HepG2 (cell line): ENCODE results near the gene CITED4.

Source experiments
- EP300 ChIP-seq, 3 experiments: sonication (generic) in 1 of 3; formaldehyde crosslinking in 1 of 3; IDR thresholded peaks; 2 replicates each; pipeline versions ENCODE4 v1.5.1 to v1.6.1; 2011 to 2020; ENCODE audit warnings: low read depth in 2 of 3, low read length in 2 of 3, borderline replicate concordance in 1 of 3, improper control_type of control experiment in 1 of 3, mild to moderate bottlenecking in 1 of 3, missing genetic modification reagents in 1 of 3, moderate library complexity in 1 of 3
- HIVEP1 ChIP-seq: sonication (generic); formaldehyde crosslinking; IDR thresholded peaks from 2 replicates; pipeline ENCODE4 v1.4.0; 2020; ENCODE audit warnings: mild to moderate bottlenecking, missing genetic modification reagents
- HNRNPUL1 ChIP-seq: fragments of 200-400 bp; formaldehyde crosslinking; IDR thresholded peaks from 2 replicates; pipeline ENCODE4 v1.6.1; 2017; ENCODE audit warnings: low read depth, mild to moderate bottlenecking, low read length, moderate library complexity
- ISX ChIP-seq: sonication (generic); formaldehyde crosslinking; conservative IDR thresholded peaks from 2 replicates; pipeline ENCODE4 v1.5.0; 2020; ENCODE audit warnings: missing genetic modification reagents
- MIXL1 ChIP-seq: IDR thresholded peaks from 2 replicates; pipeline ENCODE4 v1.6.1; 2016
- POLR2A ChIP-seq, 2 experiments: IDR thresholded peaks; 2 replicates each; pipeline ENCODE4 v1.6.1; 2011; ENCODE audit warnings: low read depth in 2 of 2, low read length in 2 of 2, mild to moderate bottlenecking in 1 of 2, moderate library complexity in 1 of 2; ENCODE audit not compliant: insufficient read depth in 1 of 2
- RAD51 ChIP-seq: fragments of 450-650 bp; IDR thresholded peaks from 2 replicates; pipeline ENCODE4 v1.6.1; 2016; ENCODE audit warnings: borderline replicate concordance
- SP140L ChIP-seq: sonication (generic); formaldehyde crosslinking; IDR thresholded peaks from 2 replicates; pipeline ENCODE4 v1.4.0; 2020; ENCODE audit warnings: missing genetic modification reagents, borderline replicate concordance
- ZNF10 ChIP-seq: sonication (generic); formaldehyde crosslinking; IDR thresholded peaks from 2 replicates; pipeline ENCODE4 v1.4.0; 2020; ENCODE audit warnings: mild to moderate bottlenecking, low read depth, missing genetic modification reagents, borderline replicate concordance
- TF ChIP-seq, protein P1 (sequence below): IDR thresholded peaks from 2 replicates; pipeline ENCODE4 v1.4.0; 2020; ENCODE audit warnings: mild to moderate bottlenecking, missing genetic modification reagents
- TF ChIP-seq, protein P2 (sequence below): sonication (generic); formaldehyde crosslinking; IDR thresholded peaks from 2 replicates; pipeline ENCODE4 v1.4.0; 2020; ENCODE audit warnings: missing genetic modification reagents
- TF ChIP-seq, protein P3 (sequence below): sonication (generic); formaldehyde crosslinking; IDR thresholded peaks from 2 replicates; pipeline ENCODE4 v1.4.0; 2020; ENCODE audit warnings: missing genetic modification reagents, mild to moderate bottlenecking, borderline replicate concordance
- TF ChIP-seq, protein P4 (sequence below): sonication (generic); formaldehyde crosslinking; IDR thresholded peaks from 2 replicates; pipeline ENCODE4 v1.4.0; 2020; ENCODE audit warnings: missing genetic modification reagents

DNA sequence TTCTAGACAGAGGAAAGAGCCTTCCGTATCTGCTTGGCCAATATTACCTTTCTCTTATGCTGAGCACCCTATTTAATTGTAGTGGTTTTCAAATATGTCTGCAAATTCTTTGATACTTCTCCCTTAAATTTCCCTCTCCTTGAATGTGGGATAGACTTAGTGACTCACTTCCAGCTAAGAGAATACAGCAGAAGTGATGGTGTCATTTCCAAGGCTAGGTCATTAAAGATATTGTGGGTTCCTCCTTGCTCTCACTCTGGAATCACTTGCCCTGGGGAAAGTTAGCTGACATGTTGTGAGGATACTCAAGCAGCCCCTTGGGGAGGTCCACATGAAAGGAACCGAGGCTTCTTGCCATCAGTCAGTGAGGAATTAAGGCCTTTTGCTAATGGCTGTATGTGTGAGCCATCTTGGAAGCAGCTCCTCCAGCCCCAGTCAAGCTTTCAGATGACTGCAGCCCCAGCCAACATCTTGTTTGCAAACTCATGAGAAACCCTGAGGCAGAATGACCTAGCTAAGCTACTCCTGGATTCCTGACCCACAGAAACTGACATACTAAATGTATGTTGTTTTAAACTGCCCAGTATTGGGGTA is 8.1 kb upstream of the CITED4 start:
- no peak for TF ChIP-seq MIXL1 (CRISPR knock-in tag)
- TF ChIP-seq, protein P1, sequence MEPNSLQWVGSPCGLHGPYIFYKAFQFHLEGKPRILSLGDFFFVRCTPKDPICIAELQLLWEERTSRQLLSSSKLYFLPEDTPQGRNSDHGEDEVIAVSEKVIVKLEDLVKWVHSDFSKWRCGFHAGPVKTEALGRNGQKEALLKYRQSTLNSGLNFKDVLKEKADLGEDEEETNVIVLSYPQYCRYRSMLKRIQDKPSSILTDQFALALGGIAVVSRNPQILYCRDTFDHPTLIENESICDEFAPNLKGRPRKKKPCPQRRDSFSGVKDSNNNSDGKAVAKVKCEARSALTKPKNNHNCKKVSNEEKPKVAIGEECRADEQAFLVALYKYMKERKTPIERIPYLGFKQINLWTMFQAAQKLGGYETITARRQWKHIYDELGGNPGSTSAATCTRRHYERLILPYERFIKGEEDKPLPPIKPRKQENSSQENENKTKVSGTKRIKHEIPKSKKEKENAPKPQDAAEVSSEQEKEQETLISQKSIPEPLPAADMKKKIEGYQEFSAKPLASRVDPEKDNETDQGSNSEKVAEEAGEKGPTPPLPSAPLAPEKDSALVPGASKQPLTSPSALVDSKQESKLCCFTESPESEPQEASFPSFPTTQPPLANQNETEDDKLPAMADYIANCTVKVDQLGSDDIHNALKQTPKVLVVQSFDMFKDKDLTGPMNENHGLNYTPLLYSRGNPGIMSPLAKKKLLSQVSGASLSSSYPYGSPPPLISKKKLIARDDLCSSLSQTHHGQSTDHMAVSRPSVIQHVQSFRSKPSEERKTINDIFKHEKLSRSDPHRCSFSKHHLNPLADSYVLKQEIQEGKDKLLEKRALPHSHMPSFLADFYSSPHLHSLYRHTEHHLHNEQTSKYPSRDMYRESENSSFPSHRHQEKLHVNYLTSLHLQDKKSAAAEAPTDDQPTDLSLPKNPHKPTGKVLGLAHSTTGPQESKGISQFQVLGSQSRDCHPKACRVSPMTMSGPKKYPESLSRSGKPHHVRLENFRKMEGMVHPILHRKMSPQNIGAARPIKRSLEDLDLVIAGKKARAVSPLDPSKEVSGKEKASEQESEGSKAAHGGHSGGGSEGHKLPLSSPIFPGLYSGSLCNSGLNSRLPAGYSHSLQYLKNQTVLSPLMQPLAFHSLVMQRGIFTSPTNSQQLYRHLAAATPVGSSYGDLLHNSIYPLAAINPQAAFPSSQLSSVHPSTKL (CRISPR knock-in tag): no peak
- TF ChIP-seq EP300 (IDR thresholded peaks at IDR 0.05; ENCODE audit: low read depth in 2 of 2, low read length in 2 of 2): no peak
- TF ChIP-seq EP300 (CRISPR knock-in tag; IDR thresholded peaks at IDR 0.05; ENCODE audit: borderline replicate concordance): no peak
- TF ChIP-seq SP140L (CRISPR knock-in tag): no peak
- TF ChIP-seq HNRNPUL1: no peak
- no peak for TF ChIP-seq RAD51
- no peak for TF ChIP-seq POLR2A (IDR thresholded peaks at IDR 0.05; ENCODE audit: insufficient read depth in 1 of 2, low read depth in 2 of 2, low read length in 2 of 2)
- no peak for TF ChIP-seq ZNF10
- TF ChIP-seq, protein P2, sequence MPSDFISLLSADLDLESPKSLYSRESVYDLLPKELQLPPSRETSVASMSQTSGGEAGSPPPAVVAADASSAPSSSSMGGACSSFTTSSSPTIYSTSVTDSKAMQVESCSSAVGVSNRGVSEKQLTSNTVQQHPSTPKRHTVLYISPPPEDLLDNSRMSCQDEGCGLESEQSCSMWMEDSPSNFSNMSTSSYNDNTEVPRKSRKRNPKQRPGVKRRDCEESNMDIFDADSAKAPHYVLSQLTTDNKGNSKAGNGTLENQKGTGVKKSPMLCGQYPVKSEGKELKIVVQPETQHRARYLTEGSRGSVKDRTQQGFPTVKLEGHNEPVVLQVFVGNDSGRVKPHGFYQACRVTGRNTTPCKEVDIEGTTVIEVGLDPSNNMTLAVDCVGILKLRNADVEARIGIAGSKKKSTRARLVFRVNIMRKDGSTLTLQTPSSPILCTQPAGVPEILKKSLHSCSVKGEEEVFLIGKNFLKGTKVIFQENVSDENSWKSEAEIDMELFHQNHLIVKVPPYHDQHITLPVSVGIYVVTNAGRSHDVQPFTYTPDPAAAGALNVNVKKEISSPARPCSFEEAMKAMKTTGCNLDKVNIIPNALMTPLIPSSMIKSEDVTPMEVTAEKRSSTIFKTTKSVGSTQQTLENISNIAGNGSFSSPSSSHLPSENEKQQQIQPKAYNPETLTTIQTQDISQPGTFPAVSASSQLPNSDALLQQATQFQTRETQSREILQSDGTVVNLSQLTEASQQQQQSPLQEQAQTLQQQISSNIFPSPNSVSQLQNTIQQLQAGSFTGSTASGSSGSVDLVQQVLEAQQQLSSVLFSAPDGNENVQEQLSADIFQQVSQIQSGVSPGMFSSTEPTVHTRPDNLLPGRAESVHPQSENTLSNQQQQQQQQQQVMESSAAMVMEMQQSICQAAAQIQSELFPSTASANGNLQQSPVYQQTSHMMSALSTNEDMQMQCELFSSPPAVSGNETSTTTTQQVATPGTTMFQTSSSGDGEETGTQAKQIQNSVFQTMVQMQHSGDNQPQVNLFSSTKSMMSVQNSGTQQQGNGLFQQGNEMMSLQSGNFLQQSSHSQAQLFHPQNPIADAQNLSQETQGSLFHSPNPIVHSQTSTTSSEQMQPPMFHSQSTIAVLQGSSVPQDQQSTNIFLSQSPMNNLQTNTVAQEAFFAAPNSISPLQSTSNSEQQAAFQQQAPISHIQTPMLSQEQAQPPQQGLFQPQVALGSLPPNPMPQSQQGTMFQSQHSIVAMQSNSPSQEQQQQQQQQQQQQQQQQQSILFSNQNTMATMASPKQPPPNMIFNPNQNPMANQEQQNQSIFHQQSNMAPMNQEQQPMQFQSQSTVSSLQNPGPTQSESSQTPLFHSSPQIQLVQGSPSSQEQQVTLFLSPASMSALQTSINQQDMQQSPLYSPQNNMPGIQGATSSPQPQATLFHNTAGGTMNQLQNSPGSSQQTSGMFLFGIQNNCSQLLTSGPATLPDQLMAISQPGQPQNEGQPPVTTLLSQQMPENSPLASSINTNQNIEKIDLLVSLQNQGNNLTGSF (CRISPR knock-in tag): no peak
- TF ChIP-seq HIVEP1 (CRISPR knock-in tag): no peak
- TF ChIP-seq, protein P3, sequence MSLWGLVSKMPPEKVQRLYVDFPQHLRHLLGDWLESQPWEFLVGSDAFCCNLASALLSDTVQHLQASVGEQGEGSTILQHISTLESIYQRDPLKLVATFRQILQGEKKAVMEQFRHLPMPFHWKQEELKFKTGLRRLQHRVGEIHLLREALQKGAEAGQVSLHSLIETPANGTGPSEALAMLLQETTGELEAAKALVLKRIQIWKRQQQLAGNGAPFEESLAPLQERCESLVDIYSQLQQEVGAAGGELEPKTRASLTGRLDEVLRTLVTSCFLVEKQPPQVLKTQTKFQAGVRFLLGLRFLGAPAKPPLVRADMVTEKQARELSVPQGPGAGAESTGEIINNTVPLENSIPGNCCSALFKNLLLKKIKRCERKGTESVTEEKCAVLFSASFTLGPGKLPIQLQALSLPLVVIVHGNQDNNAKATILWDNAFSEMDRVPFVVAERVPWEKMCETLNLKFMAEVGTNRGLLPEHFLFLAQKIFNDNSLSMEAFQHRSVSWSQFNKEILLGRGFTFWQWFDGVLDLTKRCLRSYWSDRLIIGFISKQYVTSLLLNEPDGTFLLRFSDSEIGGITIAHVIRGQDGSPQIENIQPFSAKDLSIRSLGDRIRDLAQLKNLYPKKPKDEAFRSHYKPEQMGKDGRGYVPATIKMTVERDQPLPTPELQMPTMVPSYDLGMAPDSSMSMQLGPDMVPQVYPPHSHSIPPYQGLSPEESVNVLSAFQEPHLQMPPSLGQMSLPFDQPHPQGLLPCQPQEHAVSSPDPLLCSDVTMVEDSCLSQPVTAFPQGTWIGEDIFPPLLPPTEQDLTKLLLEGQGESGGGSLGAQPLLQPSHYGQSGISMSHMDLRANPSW (CRISPR knock-in tag): no peak
- TF ChIP-seq ISX: no peak
- TF ChIP-seq, protein P4, sequence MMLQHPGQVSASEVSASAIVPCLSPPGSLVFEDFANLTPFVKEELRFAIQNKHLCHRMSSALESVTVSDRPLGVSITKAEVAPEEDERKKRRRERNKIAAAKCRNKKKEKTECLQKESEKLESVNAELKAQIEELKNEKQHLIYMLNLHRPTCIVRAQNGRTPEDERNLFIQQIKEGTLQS (CRISPR knock-in tag): no peak
